BLaER1 treated with 17β-estradiol and CSF1 and Interleukin-3, amounts not matched to agents 10 nM and 100 nM (cell line): ENCODE measurements around the gene MRTFA.

Experiments used
- H3K27ac ChIP-seq, 11 experiments: shearing (Covaris generic); formaldehyde crosslinking; 2 replicates each; pipeline ENCODE4 v1.8.1; 2022
- H3K27me3 ChIP-seq, 11 experiments: shearing (Covaris generic); formaldehyde crosslinking; 2 replicates each; pipeline ENCODE4 v1.8.1; 2022
- H3K36me3 ChIP-seq, 11 experiments: shearing (Covaris generic); formaldehyde crosslinking; 2 replicates each; pipeline ENCODE4 v1.8.1; 2022
- H3K4me1 ChIP-seq, 10 experiments: shearing (Covaris generic); formaldehyde crosslinking; 2 replicates each; pipeline ENCODE4 v1.8.1; 2022
- H3K4me2 ChIP-seq, 11 experiments: shearing (Covaris generic); formaldehyde crosslinking; 2 replicates each; pipeline ENCODE4 v1.8.1; 2022
- H3K4me3 ChIP-seq, 10 experiments: shearing (Covaris generic); formaldehyde crosslinking; 2 replicates each; pipeline ENCODE4 v1.8.1; 2022
- H3K9ac ChIP-seq, 11 experiments: shearing (Covaris generic); formaldehyde crosslinking; 2 replicates each; pipeline ENCODE4 v1.8.1; 2022
- H3K9me3 ChIP-seq, 11 experiments: shearing (Covaris generic); formaldehyde crosslinking; replicated peaks in 1 of 11; 2 replicates each; pipeline ENCODE4 v1.8.1; 2022
- H4K20me1 ChIP-seq, 11 experiments: shearing (Covaris generic); formaldehyde crosslinking; 2 replicates each; pipeline ENCODE4 v1.8.1; 2022
- Cebpa-rat ChIP-seq, 11 experiments: shearing (Covaris generic); IDR thresholded peaks; 2 replicates each; pipeline ENCODE4 v1.8.1; 2022

The MRTFA gene

GRCh38 chr22:40522141-40522540 is 114.4 kb downstream of the MRTFA start:
- H3K9me3 ChIP-seq = peaks cover 5 to 25% (median 20%) of the 10 kb centered on the region in 11 experiments; a peak in 19 of 22 replicates
- H4K20me1 ChIP-seq = peaks cover 23 to 98% (median 76%) of the 10 kb centered on the region in 11 experiments; a peak in 20 of 22 replicates
- no peak overlapping the region for H3K4me2 ChIP-seq
- TF ChIP-seq Cebpa-rat (IDR thresholded peaks at IDR 0.05) = no peak
- H3K4me1 ChIP-seq = peaks cover 15 to 30% (median 20%) of the 10 kb centered on the region in 10 experiments
- no peak overlapping the region for H3K27ac ChIP-seq
- peaks cover 10 to 40% (median 21%) of the 10 kb centered on the region in 11 experiments; a peak in 19 of 22 replicates for H3K36me3 ChIP-seq
- no peak overlapping the region for H3K9ac ChIP-seq
- peaks cover 0 to 35% (median 22%) of the 10 kb centered on the region in 11 experiments; a peak in 16 of 22 replicates for H3K27me3 ChIP-seq
- H3K4me3 ChIP-seq = no peak overlapping the region

- peaks cover 10 to 47% (median 22%) of the 10 kb centered on the region in 11 experiments; a peak in 19 of 22 replicates for H3K36me3 ChIP-seq
- H3K27ac ChIP-seq = no peak overlapping the region
- no peak for TF ChIP-seq Cebpa-rat (IDR thresholded peaks at IDR 0.05)
- no peak overlapping the region for H3K4me3 ChIP-seq
- no peak overlapping the region for H3K9ac ChIP-seq
- no peak overlapping the region for H3K4me2 ChIP-seq
- H3K27me3 ChIP-seq = peaks cover 0 to 44% (median 29%) of the 10 kb centered on the region in 11 experiments; a peak in 16 of 22 replicates
- H4K20me1 ChIP-seq = peaks cover 29 to 98% (median 84%) of the 10 kb centered on the region in 11 experiments; a peak in 21 of 22 replicates
- H3K4me1 ChIP-seq = peaks cover 15 to 30% (median 20%) of the 10 kb centered on the region in 10 experiments
- peaks cover 5 to 25% (median 20%) of the 10 kb centered on the region in 11 experiments; a peak in 19 of 22 replicates for H3K9me3 ChIP-seq
Observed at GRCh38 chr22:40521046-40521445, 115.5 kb downstream of the MRTFA start.

- H3K36me3 ChIP-seq = peaks cover 10 to 50% (median 22%) of the 10 kb centered on the region in 11 experiments; a peak in 19 of 22 replicates
- peaks cover 0 to 44% (median 29%) of the 10 kb centered on the region in 11 experiments; a peak in 16 of 22 replicates for H3K27me3 ChIP-seq
Observed at GRCh38 chr22:40520562-40520961, 116.0 kb downstream of the MRTFA start.

GRCh38 chr22:40519948-40520331 is 116.6 kb downstream of the MRTFA start:
- TF ChIP-seq Cebpa-rat (IDR thresholded peaks at IDR 0.05) = no peak
- Histone ChIP-seq H3K9me3 (peaks cover 5 to 25% (median 20%) of the 10 kb centered on the region in 11 experiments; a peak in 19 of 22 replicates), H3K27ac (no peak overlapping the region)

More at GRCh38 chr22:40520562-40520961, 116.0 kb downstream of the MRTFA start:
- Histone ChIP-seq H4K20me1 (peaks cover 29 to 98% (median 84%) of the 10 kb centered on the region in 11 experiments; a peak in 21 of 22 replicates), H3K27ac (no peak overlapping the region), H3K9ac (no peak overlapping the region), H3K9me3 (peaks cover 5 to 25% (median 20%) of the 10 kb centered on the region in 11 experiments; a peak in 19 of 22 replicates), H3K4me3 (no peak overlapping the region), H3K4me1 (peaks cover 15 to 30% (median 20%) of the 10 kb centered on the region in 10 experiments), H3K4me2 (no peak overlapping the region)
- no peak for TF ChIP-seq Cebpa-rat (IDR thresholded peaks at IDR 0.05)

GRCh38 chr22:40519284-40519947 is 117.1 kb downstream of the MRTFA start:
- Histone ChIP-seq H3K27ac (no peak overlapping the region), H3K9ac (no peak overlapping the region), H3K4me2 (peak overlapping the region; percentile 39 to 74 (median 60); a peak in 21 of 22 replicates), H3K9me3 (peaks cover 5 to 25% (median 20%) of the 10 kb centered on the region in 11 experiments; a peak in 19 of 22 replicates), H3K27me3 (peaks cover 0 to 44% (median 29%) of the 10 kb centered on the region in 11 experiments; a peak in 16 of 22 replicates), H3K4me3 (no peak overlapping the region), H4K20me1 (peaks cover 28 to 99% (median 86%) of the 10 kb centered on the region in 11 experiments; a peak in 21 of 22 replicates), H3K4me1 (peaks cover 15 to 24% (median 20%) of the 10 kb centered on the region in 10 experiments), H3K36me3 (peaks cover 10 to 62% (median 22%) of the 10 kb centered on the region in 11 experiments; a peak in 19 of 22 replicates)
- TF ChIP-seq Cebpa-rat (IDR thresholded peaks at IDR 0.05) = no peak

More at GRCh38 chr22:40519948-40520331, 116.6 kb downstream of the MRTFA start:
- Histone ChIP-seq H3K4me1 (peaks cover 15 to 29% (median 20%) of the 10 kb centered on the region in 10 experiments), H3K27me3 (peaks cover 0 to 44% (median 29%) of the 10 kb centered on the region in 11 experiments; a peak in 16 of 22 replicates), H3K4me2 (peak overlapping the region in 5 of 11 experiments; percentile 39 to 74 (median 61); a peak in 6 of 22 replicates), H4K20me1 (peaks cover 29 to 99% (median 88%) of the 10 kb centered on the region in 11 experiments; a peak in 21 of 22 replicates), H3K4me3 (no peak overlapping the region), H3K36me3 (peaks cover 10 to 56% (median 22%) of the 10 kb centered on the region in 11 experiments; a peak in 19 of 22 replicates), H3K9ac (no peak overlapping the region)

- Histone ChIP-seq H4K20me1 (peaks cover 25 to 98% (median 82%) of the 10 kb centered on the region in 11 experiments; a peak in 21 of 22 replicates), H3K9ac (no peak overlapping the region), H3K4me2 (peak overlapping the region; percentile 39 to 74 (median 60); a peak in 21 of 22 replicates), H3K4me1 (peaks cover 15 to 23% (median 20%) of the 10 kb centered on the region in 10 experiments), H3K36me3 (peaks cover 10 to 67% (median 22%) of the 10 kb centered on the region in 11 experiments; a peak in 19 of 22 replicates), H3K27me3 (peaks cover 0 to 44% (median 29%) of the 10 kb centered on the region in 11 experiments; a peak in 16 of 22 replicates), H3K4me3 (no peak overlapping the region), H3K9me3 (peaks cover 5 to 25% (median 20%) of the 10 kb centered on the region in 11 experiments; a peak in 19 of 22 replicates), H3K27ac (no peak overlapping the region)
- TF ChIP-seq Cebpa-rat (IDR thresholded peaks at IDR 0.05) = no peak
Observed at GRCh38 chr22:40518840-40519239, 117.7 kb downstream of the MRTFA start.

GRCh38 chr22:40517631-40518030 is 118.9 kb downstream of the MRTFA start:
- no peak for TF ChIP-seq Cebpa-rat (IDR thresholded peaks at IDR 0.05)
- peaks cover 0 to 44% (median 29%) of the 10 kb centered on the region in 11 experiments; a peak in 16 of 22 replicates for H3K27me3 ChIP-seq
- peaks cover 15 to 23% (median 20%) of the 10 kb centered on the region in 10 experiments for H3K4me1 ChIP-seq
- no peak overlapping the region for H3K4me3 ChIP-seq
- H3K9me3 ChIP-seq = peaks cover 5 to 25% (median 20%) of the 10 kb centered on the region in 11 experiments; a peak in 19 of 22 replicates
- no peak overlapping the region for H3K4me2 ChIP-seq
- peaks cover 21 to 98% (median 80%) of the 10 kb centered on the region in 11 experiments; a peak in 21 of 22 replicates for H4K20me1 ChIP-seq
- H3K9ac ChIP-seq = no peak overlapping the region
- H3K36me3 ChIP-seq = peaks cover 10 to 68% (median 19%) of the 10 kb centered on the region in 11 experiments; a peak in 19 of 22 replicates
- H3K27ac ChIP-seq = no peak overlapping the region

- H3K27me3 ChIP-seq = peaks cover 0 to 44% (median 29%) of the 10 kb centered on the region in 11 experiments; a peak in 16 of 22 replicates
- H3K4me3 ChIP-seq = no peak overlapping the region
- H3K9ac ChIP-seq = no peak overlapping the region
- no peak overlapping the region for H3K27ac ChIP-seq
- no peak for TF ChIP-seq Cebpa-rat (IDR thresholded peaks at IDR 0.05)
- H4K20me1 ChIP-seq = peaks cover 24 to 98% (median 72%) of the 10 kb centered on the region in 11 experiments; a peak in 21 of 22 replicates
- H3K9me3 ChIP-seq = peaks cover 5 to 14% (median 12%) of the 10 kb centered on the region in 11 experiments; a peak in 19 of 22 replicates
- H3K36me3 ChIP-seq = peaks cover 1 to 60% (median 11%) of the 10 kb centered on the region in 11 experiments; a peak in 13 of 22 replicates
- no peak overlapping the region for H3K4me2 ChIP-seq
- H3K4me1 ChIP-seq = peaks cover 15 to 28% (median 20%) of the 10 kb centered on the region in 10 experiments
Observed at GRCh38 chr22:40516416-40516815, 120.1 kb downstream of the MRTFA start.
